Ecto neural progenitor cell (in vitro differentiated cells): ENCODE data around the gene ZNF683.

Experiments used
- DNase-seq: peaks from one replicate; pipeline ENCODE4 v3.0.0-alpha.2; 2018; ENCODE audit warnings: low spot score

Gene ZNF683

DNA sequence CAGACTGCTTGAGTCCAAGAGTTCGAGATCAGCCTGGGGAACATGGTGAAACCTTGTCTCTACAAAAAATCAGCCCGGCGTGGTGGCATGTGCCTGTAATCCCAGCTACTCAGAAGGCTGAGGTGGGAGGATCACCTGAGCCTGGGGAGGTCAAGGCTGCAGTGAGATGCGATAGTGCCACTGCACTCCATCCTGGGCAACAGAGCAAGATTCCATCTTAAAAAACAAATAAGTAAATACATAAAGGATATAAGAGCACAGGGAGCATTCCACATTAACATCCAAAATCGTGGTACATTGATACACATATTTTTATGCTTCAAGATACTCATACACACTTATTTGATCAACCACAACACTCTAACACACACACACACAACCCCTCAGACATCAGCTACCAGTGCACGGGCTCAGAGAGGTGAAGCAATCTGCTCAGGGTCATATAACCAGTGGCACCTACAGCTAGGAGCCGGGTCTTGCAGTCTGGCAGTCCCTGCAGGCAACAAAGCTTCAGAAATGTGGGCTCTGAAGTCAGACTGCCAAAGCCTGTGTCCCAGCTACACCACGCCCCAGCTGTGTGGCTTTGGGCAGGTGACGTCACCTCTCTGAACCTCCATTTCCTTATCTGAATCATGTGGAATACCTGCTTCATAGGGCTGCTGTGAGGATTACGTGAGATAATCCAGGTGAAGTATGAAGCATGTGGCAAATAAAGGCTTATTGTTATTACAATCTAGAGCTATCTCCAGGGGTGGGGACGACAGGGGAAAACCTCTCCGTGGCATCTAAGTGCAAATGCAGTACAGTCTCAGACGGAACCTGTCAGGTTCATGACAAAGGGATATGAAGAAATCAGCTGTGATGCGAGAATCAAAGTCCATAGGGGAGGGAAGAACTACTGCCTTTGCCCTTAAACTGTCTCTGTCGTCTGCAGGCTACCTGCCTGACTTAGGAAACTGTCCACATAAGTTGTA lies 13.9 kb downstream of the ZNF683 start:
- no peak for DNase-seq

DNA sequence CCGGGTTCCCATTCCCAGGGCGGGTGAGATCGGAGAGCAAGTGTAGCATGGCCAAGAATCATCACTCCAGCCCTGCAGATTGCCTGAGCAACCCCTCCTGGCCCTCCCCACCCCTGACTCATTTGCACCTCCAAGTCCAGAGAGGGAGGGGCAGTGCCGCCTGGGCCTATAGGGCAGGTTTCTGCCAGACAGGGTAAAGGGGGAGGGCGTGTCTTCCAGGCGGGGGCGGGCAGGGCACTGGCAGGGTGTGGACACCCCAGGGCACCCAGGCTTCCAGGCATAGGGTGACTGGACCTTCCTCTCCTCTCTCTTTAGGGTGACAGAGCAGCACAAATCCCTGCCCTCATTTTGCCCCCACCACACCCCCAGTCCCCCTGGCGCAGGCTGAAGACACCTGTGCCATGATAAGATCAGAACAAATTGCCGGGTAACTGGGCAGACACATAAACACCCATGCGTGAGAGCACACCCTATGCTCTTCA lies 15.4 kb downstream of the ZNF683 start:
- DNase-seq: no peak

DNA sequence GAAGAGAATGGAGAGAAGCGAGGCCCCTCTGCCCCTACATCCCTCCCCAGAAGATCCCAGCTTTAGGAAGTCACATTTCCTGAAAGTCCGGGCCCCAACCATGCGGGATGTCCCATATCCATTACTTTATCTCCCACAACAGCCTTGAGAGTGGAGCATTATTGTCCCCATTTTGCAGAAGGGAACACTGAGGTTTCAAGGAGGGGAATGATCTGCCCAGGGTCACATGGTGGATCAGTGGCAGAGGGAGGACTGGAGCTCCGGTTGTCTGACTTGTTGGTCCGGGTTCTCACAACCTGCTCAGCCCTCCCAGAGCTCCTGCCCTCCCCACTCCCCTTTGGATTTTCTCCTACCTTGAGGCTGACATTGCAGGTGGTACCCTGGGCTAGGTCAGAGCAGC lies 16.4 kb downstream of the ZNF683 start:
- DNase-seq: no peak

DNA sequence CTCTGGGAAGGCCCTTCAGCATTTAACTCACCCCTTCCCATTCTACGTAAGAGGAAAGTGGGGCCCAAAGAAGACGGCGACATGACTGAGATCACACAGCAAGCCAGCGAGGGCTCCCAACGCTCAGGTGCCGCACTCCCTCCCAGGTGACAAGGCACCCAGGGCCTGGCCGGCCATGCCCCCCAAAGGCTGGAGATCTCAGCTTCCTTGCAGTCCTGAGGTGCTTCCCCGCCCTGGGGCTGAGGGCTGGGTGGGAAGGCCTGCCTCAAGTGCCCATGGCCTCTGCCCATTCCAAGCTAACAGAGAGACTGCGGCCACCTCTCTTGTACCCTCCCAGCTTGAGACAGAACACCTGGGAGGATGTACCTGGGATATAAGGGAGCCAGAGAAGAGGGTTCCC lies 17.6 kb downstream of the ZNF683 start:
- no peak for DNase-seq

DNA sequence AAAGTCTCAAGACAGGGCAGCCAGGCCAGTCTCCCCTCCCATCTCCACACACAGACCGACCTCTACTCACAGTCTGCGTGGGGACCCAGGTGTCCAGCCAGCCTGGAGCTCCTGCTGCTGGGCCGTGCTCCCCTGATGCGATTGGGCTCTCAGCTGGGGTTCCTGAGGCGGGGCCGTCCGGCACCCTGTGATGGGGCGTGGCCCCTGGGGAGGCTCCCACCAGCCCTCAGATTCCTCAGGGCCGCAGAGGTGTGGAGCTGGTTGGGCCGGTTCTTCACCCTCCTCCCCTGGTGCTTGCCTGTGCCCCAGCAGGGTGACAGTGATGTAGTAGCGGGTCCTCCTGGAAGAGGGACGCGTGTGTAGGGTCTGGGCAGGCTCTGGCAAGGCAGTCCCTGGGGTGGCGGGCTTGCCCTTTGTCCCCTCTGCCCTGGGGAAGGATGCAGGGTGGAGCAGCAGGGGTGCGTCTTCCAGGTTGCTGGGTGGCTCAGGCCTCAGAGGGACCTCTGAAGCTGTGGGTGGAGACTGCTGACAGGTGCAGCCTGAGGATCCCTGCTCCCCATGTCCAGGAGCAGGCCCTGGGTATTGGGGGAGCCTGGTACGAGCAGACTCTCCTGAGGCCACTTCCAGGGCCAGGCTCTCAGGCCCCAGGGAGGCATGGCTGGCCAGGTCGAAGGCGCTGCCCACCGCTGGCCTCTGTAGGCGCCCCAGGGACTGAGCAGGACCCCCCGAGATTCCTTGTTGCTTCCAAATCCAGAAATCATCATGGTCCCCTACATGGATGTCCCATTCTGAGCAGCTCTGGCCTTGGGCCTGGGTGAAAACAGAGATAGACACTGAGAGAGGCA lies 18.4 kb downstream of the ZNF683 start, which contains the start of gene CRYBG2:
CRYBG2 (minus strand) TSS at position 155 of the 845 bp plus-strand sequence. CDS start 7,473 bp downstream, outside the sequence.
- no peak for DNase-seq

GRCh38 chr1:26353210-26353859 lies 19.2 kb downstream of the ZNF683 start:
- no peak for DNase-seq

DNA sequence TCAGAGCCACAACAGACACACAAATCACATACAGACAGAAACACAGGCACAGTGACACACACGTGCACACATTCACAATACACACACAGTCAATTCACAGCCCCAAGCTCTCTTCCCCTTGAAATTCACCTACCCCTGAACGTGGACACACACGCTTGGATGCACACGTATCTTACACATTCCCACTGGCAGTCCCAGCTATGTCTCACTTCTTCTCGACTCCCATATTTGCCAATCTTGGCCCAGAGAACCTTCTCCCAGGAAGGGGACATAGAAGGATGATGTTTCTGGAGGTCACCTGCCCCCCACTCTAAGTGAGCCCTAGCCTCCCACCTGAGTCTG lies 20.2 kb downstream of the ZNF683 start:
- no peak for DNase-seq

- peak; percentile 60 for DNase-seq
Measured at GRCh38 chr1:26351590-26352337, 20.8 kb downstream of the ZNF683 start.

DNA sequence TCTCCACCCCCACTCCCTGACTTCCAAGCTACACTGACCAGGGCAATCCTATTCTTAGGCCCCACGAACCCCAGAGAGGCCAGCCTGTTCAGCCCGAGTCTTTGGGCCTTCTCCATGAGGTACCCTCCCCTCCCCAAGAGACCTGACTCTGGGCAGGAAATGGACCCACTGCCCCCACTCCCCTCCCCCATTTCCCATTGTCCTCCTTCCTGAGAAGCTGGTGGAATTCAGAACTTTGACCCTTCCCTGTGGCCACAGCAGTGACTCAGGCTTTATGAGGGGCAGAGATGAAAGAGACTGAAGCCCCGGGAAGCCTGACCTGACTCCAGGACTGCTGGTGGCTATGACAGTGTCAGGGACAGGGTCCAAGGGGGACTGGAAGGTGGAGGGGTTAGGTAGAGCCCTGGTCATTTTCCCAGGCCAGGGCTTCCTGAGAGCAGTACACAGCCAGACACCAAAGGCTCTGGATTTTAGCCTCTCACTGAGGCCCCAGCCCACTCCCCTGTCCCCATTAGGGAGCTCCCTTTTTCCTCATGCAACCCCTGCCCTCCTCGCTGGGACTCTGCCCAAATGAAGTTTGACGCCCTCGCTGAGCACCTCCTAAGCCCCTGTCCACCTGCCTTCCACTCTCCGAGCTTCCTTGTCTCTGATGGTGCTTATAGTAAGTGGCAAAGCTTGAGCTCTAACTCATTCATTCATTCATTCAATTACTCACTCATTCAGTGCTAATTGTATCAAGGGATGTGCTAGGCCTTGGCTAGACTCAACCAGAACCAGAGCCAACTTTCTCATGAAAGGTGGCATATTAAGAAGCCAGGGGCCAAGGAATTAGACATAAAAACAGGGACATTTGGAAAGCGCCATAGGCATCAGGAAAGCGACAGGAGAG lies 21.6 kb downstream of the ZNF683 start:
- peak; percentile 73 for DNase-seq

DNA sequence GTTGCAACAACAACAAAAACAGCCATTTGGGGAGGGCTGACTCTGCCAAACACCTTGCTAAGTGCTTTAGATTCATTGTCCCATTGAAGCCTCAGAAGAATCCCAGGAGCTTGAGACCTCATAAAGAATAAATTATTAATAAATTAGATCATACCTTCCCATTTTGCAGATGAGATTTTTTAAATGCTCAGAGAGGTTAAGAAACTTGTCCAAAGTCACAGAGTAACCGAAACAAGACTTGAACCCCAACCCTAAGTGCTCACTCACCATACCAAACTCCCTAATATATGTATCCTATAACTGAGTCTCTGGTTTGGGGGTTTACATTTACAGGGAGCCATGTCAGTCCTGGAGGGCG lies 22.2 kb downstream of the ZNF683 start:
- no peak for DNase-seq

- no peak for DNase-seq
Measured at GRCh38 chr1:26349877-26350244, 22.7 kb downstream of the ZNF683 start.

- DNase-seq: peak; percentile 62
Measured at GRCh38 chr1:26349188-26349876, 23.2 kb downstream of the ZNF683 start.

DNA sequence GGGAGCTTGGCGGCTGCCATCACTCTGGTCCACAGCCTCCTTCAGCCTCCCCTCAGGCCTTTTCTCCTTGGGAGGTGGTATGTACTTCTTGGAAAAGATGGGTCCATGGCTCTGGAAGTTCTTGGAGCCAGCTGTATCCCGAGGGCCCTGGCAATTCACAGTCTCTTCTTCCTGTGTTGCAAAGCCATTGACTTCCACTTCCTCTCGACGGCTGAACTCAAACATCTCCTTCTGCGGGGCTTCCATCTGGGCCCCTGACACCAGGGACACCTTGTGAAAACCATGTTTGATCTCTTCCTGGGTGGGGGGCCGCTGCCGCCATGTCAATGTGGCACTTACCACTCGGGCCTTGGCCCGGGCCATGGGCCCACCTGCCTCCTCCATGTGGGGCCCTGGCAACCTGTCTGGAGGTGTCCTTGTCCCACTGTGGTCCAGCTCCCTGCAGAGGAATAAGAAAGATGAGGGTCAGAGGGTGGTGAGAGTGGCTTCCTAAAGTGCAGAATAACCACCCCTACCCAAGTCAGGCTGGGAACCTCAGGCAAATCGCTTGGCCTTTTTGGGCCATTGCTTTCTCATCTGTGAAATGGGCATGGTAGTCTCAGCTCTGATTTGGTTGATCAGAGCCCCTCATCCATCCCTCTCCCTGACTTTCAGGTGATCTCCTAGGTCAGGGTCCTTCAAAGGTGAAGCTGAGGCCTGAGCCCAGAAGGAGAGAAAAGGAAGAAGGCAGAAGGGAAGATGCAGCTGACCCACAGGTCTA lies 26.1 kb downstream of the ZNF683 start:
- no peak for DNase-seq

GRCh38 chr1:26345718-26346117 lies 26.8 kb downstream of the ZNF683 start:
- DNase-seq: peak; percentile 53

DNA sequence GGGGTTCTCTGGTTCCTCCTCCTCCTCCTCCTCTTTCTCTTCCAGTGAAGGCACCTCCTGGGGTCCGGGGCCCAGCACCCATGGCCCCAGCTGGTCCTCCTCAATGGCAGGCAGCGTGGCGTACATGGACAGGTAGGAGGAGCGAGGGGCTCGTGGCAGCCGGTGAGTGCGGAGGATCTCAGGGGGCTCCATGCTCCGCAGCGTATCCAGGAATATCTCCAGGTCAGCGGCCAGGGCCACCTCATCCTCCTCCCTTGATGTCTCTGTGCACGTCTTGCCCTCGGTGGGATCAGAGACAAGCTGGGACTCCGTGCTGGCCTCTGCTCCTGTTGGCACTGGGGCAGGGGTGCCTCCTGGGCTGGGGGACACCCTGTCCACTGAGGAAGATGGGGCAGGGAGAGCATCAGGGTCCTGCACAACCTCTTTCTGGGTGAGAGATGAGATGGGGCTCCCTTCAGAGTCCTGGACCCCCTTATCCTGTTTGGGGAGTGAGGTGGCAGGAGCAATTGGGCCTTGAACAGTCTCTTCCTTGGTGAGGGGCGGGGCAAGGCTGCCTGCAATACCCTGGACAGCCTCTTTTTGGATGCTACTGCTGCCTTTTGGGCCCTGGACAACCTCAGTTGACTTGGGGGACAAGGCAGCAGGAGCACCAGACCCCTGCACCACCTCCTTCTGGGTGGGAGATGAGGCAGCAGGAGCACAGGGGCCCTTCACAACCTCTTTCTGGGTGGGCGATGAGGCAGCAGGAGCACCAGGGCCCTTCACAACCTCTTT lies 28.2 kb downstream of the ZNF683 start:
- DNase-seq: no peak

DNA sequence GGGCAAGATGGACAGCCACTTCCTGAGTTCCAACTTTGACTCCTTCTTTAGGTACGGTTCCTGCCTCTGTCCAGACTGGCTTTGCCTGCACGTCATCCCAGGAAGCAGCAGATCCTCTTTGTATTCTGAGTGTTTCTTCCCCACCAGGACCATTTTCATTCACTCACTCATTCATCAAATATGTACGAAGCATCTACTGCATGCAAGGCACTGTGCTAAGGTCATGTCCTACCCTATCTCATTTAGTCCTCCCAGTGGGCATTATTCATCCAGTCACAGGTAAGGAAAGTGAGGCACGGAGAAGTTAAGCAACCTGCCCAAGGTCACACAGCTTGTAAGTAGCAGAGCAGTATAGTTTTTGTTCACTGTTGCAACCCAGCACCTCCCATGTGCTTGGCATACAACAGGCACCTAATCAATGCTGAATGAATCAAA lies 32.5 kb downstream of the ZNF683 start:
- DNase-seq: no peak

- DNase-seq: no peak
Measured at GRCh38 chr1:26338670-26339069, 33.9 kb downstream of the ZNF683 start.

DNA sequence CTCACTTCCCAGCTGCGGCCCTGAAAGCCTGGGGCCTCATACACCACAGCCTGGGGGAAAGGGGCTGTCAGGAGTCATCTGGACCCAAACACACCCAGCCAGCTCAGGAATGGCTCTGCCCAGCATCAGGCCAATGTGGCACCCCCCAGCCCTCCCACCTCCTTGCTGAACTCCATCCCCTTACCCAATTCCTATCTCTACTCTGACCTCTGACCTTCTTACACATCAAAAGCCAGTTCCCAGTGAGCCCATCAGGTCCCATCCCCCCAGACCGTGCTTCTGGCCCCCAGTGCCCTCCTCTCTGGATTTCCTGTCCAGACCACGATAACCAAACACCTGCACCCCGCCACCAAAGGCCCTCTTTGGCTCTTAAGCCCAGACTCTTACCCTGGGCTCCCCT lies 34.9 kb downstream of the ZNF683 start:
- no peak for DNase-seq

- no peak for DNase-seq
Measured at GRCh38 chr1:26337206-26337535, 35.4 kb downstream of the ZNF683 start.
